HG03439 (cell line): ENCODE results near the gene JKAMP.
A peak's percentile ranks its signal among the peaks of the same experiment; 100 is the strongest.

ENCODE experiments used
- ATAC-seq: cut with Tn5 transposase; IDR thresholded peaks from one replicate; pipeline ENCODE4 v1.9.1; 2021; ENCODE audit warnings: mild to moderate bottlenecking, moderate library complexity; ENCODE audit not compliant: unreplicated experiment

JKAMP gene

DNA sequence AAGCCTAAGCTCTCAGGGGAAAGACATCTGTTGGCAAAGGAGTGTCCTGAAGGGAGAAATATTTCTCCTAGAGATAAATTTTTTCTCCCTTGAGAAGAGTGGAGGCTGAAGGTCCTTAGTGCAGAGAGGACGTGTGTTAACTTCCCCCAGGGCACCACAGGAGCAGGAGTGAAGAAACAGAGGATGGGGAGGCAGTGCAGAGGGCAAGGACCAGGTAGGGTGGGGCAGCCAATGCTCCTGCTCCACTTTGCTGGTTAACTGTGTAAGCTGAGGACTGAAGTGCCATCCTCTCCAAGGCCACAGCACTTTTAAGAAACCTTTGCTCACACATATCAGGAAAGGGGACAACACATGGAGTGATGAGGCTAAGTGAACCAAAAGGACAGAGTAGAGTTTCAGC, 4.2 kb upstream of the JKAMP start:
- no peak for ATAC-seq

DNA sequence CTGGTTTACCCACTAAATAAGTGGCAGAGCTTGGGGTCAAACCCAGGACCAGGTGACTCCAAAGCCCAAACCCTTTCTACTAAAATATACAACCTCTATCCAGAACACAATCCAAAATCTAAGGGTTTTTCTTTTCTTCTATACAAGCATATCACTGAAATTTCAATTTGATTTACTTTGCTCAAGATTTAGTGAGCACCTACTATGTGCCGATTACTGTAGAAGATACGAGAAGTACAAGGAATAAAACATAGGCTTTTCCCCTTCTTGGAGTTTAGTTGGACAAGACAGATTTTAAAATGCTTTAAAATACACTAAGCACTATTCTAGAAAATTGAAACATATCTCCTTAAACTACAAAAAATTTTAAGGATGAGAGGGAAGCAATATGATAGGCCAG, 2.9 kb upstream of the JKAMP start:
- ATAC-seq, result no peak

DNA sequence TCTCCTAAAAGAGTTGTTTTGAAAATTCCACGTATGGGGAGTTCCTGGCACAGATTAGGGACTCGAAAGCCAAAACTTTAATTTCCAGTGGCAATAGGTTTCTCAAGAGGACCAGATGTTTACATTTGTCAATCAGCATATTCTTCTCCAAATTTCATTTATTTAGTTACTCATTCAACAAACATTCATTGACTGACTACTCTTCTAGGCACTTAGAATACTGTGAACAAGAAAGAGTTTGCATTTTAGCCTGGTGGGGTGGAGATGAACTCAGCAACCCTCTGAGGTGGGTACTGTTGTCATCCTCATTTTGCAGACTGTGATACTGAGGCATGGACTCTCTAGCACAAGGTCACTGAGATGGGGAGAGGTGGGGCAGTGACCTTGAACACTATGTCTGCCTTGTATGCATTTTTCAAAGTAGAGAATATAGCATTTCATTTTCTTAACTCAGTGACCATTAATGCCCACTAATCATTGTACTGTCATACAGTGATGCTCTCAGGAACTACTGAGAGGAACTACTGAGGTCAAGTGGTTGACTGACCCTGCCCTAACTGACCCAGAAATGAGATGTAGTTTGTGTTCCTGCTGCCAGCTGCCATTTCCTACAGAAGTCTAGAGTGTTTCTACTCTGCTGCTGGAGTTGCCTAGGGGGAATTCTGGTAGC, 2.3 kb upstream of the JKAMP start:
- ATAC-seq, result no peak

DNA sequence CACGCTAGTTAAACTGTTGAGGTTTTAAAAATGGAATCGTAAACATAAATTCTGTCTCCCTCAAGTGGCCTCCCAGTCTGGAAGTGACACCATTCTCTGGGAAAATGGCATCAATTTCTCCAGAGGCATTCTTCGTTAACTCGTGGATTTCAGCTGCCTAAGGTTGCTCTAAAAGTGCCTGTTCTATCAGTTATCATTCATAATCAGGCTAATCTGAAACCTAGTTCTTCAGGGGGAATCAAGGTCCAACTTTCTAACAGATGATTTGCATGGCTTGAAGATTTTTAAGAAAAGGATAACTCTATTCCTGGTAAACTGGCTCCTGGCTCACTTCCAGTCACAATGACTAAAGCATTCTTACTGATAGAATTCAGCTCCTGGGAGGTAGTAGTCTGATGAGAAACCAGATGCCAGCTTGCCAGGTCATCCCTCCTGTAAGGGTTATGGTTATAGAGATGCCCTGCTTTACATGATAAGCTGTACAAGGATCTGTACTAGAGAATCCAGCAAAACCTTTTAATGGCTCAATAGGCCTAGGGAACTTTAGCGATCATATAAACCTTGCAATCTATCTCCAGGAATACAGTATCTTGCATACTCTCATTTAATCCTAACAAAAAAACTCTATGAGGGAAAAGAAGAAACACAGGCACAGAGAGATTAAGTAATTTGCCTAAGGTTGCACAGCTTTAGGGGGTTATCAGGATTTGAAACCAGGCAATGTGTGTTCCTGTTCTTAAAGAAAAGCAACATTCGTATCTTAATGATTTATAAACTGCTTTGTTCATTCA, 1.6 kb upstream of the JKAMP start:
- no peak for ATAC-seq

DNA sequence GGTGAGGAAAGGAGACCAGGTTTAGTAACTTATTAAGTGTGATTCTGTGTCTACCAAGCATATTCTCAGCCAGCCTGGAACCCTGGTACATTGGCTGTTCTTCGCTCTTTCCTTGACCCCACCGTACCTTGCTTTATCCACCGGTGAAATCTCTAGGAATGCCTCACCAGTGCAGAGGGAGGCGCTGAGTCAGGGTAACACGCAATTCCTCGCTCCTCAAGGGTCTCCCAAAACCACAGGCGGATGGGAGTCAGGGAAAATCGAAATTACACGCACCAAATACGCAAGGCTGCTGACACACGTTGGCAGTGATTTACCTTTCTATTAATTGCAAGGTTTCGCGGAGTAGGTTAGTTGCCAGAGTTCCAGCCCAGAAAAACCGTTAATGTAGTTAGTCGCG, 954 bp upstream of the JKAMP start:
- no peak for ATAC-seq

DNA sequence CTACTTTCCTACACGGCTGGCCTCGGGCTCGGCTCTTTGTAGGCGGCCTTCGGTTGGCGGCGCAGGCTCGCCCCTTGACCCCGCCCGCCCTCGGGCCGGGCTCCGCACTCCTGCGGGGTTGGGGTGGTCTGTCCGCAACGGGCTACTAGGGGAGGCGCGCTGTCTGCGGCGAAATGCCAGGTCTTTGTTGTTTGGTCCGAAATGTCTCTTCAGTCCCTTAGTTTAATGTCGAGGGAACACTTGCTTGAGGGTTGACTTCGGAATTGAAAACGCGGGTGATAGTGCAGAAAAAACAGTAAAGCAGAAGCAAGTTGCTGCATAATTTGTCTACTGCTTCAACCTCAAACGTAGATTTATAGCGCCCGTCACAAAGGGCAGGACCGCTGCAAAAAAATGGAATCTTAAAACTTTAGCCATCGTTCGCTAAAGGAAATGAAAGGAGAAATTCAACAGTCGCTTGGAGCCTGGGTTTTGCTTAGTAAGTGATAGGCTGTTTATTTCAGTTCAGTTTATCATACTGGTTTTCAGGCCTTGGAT, 390 bp downstream of the JKAMP start:
- ATAC-seq, result peak; percentile 46

DNA sequence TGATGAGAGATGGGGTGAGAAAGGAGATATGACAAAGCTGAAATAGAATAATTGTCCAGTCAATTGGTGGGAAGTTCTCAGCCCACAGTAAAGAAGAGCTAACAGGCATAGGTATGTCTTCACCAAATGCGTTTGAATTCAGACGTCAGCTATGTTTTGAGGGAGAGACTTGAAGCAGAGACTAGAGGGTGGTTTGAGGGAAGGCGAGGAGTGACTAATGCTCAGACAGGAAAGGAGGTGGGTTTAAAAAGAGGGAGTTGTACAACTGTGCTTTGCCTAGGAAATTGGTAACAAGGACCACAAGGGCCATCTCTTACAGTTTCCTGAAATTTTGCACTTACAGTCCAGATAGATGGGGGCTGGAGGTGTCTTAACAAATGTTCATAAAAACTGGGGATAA, 6.4 kb downstream of the JKAMP start:
- no peak for ATAC-seq

DNA sequence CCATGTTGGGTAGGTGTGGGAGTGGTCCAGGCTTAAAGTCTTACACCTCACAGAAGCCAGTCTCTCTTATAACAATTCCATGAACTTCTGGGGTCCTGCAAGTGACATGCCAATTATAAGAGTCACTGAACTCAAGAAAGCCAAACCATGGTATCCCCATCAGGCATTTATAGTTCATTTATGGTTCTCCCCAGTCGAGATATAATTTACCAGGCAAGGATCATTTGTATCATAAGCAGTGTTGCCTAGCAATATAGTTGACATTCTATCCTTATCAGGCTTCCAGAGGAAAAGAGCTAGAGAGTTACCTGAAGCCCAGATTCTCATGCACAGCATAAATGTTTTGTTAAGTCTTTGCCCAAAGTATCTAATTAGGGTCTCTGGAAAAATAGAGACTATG, 8.1 kb downstream of the JKAMP start:
- ATAC-seq, result no peak

DNA sequence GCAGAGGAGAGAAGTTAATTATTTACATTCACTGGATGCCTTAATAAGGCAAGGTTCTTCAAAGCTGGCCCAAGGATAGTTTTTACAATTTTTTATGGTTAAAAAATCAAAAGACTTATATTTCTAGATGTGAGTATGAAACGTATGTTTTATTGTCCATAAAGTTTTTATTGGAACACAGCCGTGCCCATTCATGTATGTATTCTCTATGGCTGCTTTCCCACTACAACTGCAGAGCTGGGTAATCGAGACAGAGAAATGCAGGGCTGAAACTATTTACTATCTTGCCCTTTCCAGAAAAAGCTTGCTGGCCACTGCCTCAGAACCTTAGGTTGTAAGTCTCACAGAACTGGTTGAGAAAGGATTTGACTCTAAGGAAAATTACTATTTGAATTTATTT, 16.4 kb downstream of the JKAMP start:
- ATAC-seq, result no peak

DNA sequence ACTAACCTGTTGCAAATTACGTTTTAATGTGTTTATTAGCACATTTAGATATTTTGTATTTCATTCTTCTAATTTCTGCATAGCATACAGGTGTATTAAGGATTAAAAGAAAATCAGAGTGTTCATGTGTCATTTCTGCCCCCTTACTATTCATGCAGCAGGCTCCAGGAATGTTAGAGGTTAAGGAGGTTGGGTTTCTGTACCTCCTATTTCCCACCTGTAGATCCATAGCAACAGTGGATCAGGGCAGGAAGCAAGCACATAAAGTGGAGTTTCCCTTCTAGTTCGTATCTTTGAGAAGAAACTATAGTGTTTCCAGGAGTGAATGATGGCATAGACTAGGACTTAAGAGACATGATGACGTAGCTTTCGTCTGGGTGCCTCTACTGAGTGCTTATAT, 18.9 kb downstream of the JKAMP start:
- no peak for ATAC-seq

DNA sequence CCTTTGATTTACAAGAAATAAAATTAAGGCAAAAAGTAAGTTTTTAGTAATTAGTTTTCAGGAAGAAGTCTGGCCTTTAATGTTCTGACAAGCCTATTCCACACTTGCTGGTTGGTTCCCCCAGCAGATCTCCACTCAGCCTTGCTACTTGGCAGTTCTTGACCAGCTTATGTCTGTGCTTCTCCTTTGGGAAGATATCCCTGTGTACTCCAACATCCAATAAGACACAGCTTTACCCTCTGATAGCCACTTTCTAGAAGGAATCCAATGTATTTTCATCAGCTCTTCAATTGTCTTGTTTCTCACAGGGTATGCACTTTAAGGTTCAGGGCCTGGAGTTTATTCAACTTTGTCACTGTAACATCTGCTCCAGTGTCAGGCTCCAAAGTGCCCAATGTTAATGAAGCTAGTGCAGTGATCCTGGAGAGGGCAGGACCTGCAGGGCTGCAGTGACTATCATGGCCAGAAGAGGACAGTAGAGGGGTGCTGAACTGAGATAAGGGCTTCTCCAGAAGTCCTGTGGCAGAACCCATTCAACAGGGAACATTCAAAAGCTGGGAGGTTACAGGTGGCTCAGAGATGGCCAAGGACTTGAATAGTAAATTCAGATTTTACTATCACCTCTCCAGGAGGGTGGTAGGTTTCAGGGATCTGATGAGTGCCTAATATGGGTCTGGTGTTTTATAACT, 22.9 kb downstream of the JKAMP start:
- no peak for ATAC-seq

DNA sequence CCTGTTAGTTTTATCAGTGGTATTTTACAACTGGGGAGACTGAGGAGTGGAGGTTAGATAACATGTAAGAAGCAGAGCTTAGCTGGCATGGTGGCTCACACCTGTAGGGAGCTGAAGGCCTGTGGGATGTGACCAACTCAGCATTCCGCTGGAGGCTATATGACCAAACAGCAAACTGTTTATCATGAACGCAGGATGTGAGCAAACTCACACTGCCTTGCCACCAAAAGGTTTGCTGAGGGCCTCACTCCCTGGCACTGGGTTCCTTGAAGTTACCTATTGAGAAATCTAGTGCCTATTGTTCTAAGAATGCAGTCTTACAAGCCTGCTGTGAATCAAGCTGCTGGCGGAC, 23.4 kb downstream of the JKAMP start:
- no peak for ATAC-seq

DNA sequence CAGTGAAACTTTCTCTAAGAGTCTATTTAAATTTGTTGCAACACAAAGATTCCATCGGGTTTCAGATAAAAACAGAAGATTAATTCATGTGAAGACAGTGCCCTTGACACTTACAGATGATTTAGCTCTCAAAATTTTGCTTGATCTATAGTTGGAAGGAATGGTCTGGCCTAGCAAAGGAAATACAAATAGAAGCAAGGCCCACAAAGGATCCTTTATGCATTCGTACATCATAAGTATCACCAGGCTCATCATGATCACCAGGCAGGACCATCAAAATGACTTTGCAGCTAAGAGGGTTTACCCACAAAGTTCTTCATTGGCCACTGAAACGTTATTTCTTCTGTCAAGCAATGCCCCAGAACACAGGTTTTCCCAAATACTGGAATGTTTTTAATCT, 24.8 kb downstream of the JKAMP start:
- no peak for ATAC-seq

DNA sequence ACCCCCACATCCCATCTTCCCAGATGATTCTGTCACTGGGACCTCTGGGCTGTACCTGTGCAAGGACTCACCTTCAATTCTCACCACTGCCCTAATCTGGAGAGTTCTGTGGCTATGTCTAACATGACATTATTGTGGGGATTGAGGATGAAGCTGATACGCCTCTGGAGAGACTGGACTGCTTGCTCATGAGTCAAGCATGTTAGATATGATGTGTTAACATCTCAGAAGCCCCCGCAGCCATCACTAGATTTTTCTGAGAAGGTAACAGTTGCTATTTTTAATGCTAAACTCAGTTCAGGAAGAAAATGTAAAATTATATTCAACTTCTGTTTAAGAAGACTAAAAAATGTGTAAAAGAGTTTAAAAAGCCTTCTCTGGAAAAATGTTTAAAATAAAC, 25.7 kb downstream of the JKAMP start:
- ATAC-seq, result no peak

DNA sequence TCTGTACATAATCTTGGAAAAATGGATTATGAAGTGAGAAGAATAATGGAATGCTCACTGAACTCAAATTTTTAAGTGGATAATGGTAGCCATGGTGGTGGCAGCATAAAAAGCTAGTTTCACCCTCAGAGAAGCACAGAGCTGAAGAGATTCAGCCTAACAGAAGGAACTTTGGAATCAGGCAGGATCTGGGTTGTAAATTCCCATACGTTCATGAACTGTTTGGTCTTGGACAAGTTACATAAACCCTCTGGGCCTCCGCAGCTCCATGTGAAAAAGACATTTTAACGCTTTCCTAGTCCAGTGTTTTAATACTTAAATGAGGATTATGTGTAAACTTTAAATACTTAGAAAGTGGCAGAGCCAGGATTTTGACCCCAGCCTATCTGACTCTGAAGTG, 26.6 kb downstream of the JKAMP start:
- ATAC-seq, result no peak

DNA sequence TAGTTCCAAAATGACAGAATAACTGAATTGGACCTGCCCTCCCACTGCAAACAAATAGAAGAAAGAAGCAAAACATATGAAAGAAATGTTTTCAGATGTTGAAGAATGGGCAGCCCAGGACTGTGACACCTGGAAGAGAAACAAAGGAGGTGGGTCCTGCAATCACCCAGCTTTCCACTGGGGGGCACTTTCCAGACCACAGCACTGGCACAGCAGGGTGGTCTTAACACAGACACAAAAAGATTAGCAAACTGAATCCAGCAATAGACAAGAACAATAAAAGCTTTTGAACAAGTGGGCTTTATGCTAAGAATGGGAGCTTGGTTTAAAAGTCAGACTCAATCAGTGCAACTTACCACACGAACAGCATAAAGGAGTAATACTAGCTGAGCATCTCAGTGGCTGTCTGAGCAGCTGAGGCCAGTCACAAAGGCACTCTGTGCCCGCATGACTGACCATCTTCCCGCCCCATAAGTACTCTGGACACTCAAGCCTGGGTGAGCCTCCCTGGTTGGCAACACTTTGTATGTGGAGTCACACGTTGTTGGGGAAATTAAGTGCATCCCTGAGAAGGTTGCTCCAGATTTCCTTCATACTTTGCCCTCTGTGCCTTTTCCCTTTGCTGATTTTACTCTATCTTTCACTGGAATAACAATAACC, 27.7 kb downstream of the JKAMP start:
- no peak for ATAC-seq

DNA sequence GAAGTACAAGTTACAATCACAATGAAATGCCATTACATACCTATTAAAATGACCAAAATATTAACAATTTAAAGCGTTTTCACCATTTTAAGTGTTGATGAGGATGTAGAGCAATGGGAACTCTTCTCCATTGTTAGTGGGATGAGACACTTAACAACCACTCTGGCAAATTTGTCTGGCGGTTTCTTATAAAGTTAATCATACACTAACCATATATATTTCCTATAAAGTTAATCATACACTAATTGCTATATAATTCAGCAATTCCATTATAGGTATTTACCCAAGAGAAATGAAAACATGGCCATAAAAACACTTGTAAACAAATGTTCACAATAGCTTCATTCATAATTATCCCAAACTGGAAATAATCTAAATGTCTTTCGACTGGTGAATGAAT, 35.9 kb downstream of the JKAMP start:
- no peak for ATAC-seq

DNA sequence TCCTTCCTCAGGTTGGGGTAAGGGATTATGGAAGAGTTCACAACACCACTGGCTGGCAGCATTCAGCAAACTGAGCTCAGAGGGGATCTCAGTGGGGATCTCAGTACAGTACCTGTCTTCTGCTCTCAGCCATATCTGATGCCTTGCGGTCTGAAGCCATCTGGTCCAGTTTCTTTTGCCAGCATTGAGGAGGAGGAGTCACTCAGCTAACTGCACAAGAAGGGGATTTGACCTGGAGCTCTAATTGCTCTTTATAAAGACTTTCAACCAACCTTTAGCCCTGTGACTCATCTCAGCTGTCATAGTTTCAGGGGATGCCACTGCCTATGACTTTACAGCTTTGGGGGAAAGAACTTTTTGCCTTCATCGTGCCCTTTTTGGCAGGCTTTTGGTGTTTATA, 44.9 kb downstream of the JKAMP start:
- no peak for ATAC-seq

DNA sequence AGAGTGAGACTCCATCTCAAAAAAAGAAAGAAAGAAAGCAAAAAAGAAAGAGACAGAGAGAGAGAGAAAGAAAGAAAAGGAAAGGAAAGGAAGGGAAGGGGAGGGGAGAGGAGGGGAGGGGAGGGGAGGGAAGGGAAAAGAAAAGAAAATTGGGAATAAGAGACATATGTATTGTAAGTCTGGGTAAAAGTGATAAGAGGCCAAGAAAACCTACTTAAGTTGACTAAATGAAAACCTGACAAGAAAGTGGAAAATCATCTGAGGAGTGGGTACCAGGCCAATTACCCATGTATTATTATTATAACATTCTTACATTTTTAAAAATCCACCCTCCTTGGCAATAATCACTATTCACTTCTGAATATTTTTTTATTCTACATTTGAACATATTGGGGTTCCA, 46.0 kb downstream of the JKAMP start:
- ATAC-seq, result no peak

DNA sequence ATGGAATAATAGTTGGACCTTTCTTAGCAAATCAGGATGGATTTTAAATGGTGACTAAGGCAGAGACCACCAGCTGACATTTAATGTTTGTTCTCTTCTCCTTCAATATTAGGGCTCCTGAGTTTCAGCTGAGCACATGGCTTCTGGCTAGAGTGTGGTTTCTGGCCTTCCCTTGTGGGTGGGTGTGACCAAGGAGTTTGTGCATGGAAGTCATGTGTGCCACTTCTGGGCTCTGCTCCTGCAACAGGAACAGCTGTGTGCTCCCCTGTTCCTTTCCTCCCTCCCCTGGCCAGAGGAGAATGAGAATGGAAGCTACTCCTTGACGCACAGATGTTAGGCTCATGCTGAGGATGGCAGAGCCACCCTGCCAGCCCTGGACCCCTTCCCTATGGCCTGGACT, 48.1 kb downstream of the JKAMP start:
- no peak for ATAC-seq

DNA sequence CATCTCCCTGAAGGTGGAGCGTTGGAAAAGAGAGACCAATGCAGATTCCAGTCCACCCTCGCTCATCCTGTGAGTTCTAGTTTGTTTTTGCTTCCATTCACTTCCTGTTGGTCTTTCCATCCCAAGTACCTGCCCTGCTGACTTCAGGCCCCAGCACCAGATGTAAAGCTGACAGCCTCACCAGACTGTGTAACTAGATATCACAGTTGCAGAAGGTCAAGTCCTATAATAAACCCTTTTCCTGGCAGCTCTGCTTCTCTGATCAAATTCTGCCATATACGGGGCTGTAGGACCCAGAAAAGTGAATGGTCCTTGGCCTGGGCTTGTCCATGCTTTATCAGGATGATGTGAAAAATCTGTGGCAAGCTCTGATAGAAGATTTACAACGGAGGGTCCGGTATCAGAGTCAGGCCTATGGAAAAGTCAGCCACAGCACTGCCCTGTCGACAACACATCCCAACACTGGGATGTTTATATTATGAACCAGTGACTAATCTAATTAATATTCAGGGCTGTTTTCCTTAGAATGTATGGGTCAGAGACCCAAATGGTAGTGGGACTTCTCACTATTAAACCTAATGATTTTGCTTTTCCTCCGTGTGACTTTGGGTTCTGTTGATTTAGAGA, 50.2 kb downstream of the JKAMP start:
- no peak for ATAC-seq
